Uterus (tissue), 2 donors: ENCODE measurements around the gene AMIGO3.

Source experiments
- CTCF ChIP-seq, 4 experiments: fragments of 200-600 bp in 2 of 4; fragments of 450-650 bp in 2 of 4; sonication (generic) in 2 of 4; IDR thresholded peaks; one replicate each; pipeline ENCODE4 v1.5.1; 2016 to 2019; ENCODE audit warnings: antibody characterized with exemption in 4 of 4, mild to moderate bottlenecking in 2 of 4, moderate library complexity in 1 of 4
- POLR2A ChIP-seq, 2 donors: fragments of 450-650 bp; IDR thresholded peaks; one replicate each; pipeline ENCODE4 v1.6.1; 2016; ENCODE audit warnings: antibody characterized with exemption in 2 of 2, mild to moderate bottlenecking in 1 of 2, moderate library complexity in 1 of 2

GRCh38 chr3:49727924-49728361 lies 8.5 kb upstream of the AMIGO3 start:
- no peak for TF ChIP-seq CTCF (IDR thresholded peaks at IDR 0.05)
- TF ChIP-seq POLR2A (IDR thresholded peaks at IDR 0.05): no peak
